Effector memory CD4-positive, alpha-beta T cell (primary cell): ENCODE measurements around the gene ZDHHC13.

Source experiments
- DNase-seq, 3 donors: peaks; one replicate each; pipeline ENCODE4 v3.0.0-alpha.2; 2020
- H3K27ac ChIP-seq: 2 replicates; pipeline ENCODE4 v1.7.0; 2013; ENCODE audit warnings: mild to moderate bottlenecking, low read length, moderate library complexity; ENCODE audit not compliant: insufficient read depth, poor library complexity, severe bottlenecking
- H3K27me3 ChIP-seq: replicated peaks from 2 replicates; pipeline ENCODE4 v1.7.0; 2013; ENCODE audit warnings: mild to moderate bottlenecking, low read length; ENCODE audit not compliant: insufficient read depth, control insufficient read depth, poor library complexity, severe bottlenecking
- H3K36me3 ChIP-seq: 2 replicates; pipeline ENCODE4 v1.7.0; 2013; ENCODE audit warnings: mild to moderate bottlenecking, low read length, moderate library complexity; ENCODE audit not compliant: control insufficient read depth, insufficient read depth
- H3K4me1 ChIP-seq: 2 replicates; pipeline ENCODE4 v1.7.0; 2013; ENCODE audit warnings: low read length, mild to moderate bottlenecking; ENCODE audit not compliant: control insufficient read depth, insufficient read depth, poor library complexity, severe bottlenecking
- H3K4me3 ChIP-seq: 2 replicates; pipeline ENCODE4 v1.7.0; 2013; ENCODE audit warnings: low read length, low read depth, mild to moderate bottlenecking; ENCODE audit not compliant: insufficient read depth, poor library complexity, severe bottlenecking
- H3K9me3 ChIP-seq: 2 replicates; pipeline ENCODE4 v1.7.0; 2013; ENCODE audit warnings: mild to moderate bottlenecking, low read length, moderate library complexity; ENCODE audit not compliant: control insufficient read depth

Gene ZDHHC13

DNA sequence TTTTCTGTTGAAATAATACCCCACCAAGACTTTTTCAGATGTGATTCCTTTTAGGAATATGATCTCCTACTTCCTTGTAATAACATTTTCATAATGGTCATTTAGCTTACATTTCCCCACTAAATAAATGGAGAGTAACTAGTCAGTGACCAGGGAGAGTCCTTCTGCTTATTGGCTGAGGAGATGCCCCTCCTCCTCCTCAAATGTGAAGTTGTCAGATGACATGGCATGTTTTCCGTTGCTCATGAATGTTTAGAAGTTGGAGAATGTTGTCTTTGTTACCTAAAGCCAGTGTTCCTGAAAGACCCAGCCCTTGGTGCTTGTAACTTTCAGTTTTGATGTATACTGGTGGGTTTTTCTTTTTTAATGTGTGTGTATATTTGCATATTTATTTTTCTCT lies 46.6 kb downstream of the ZDHHC13 start:
- no peaks in the 10 kb centered on the region for H3K27me3 ChIP-seq
- H3K4me1 ChIP-seq, result no peaks in the 10 kb centered on the region
- peaks cover 30% of the 10 kb centered on the region for H3K36me3 ChIP-seq
- no peak for DNase-seq
- no peaks in the 10 kb centered on the region for H3K9me3 ChIP-seq
- no peak overlapping the region for H3K4me3 ChIP-seq
- H3K27ac ChIP-seq, result no peak overlapping the region

DNA sequence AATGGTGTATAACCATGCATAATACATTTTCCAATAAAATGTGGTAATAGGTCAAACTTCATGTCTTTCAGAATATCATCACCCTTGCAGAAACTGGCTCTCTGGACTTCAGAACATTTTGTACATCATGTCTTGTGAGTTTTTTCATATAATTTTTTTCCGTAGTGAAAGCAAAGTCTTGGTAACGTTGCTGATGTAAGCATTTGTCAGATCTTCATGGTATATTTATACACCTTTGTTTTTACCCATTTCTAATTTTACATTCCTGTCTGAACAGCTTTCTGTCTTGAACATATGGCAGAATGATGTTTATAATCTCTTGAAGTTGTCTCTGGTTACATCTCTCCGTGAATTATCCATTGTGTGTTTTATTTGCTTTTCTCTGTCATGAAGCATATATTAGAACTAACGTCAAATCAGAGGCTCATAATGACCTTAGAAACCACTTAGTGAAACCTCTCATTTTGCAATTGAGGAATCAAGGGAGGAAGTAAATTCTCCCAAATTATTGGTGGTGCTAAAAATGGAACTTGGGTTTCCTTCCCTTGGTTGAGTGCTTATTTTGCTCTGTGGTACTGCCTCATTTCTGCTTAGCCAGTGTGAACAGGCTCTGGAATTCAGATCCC lies 47.4 kb downstream of the ZDHHC13 start:
- Histone ChIP-seq H3K36me3 (peaks cover 26% of the 10 kb centered on the region), H3K9me3 (no peaks in the 10 kb centered on the region)

DNA sequence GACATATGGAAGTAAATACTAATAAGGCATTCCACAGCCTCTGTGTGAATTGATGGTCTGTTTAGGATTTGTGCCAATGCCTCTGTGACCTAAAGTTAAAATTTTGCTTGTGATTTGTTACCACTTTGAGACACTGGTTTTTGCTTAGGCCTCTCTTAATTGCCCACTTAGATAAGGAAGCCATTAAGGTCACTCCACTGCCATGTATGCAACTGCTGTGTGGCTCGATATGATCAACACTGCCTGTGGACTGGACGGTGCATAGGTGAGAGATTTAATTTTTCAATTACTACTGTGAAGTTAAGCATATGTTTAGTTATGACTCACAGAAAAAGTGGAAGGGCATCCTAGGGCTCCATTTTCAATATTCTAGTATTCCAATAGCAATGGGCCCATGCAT lies 47.9 kb downstream of the ZDHHC13 start:
- Histone ChIP-seq H3K27me3 (no peaks in the 10 kb centered on the region), H3K27ac (no peak overlapping the region), H3K9me3 (no peaks in the 10 kb centered on the region), H3K36me3 (peaks cover 23% of the 10 kb centered on the region), H3K4me3 (no peak overlapping the region), H3K4me1 (no peaks in the 10 kb centered on the region)
- no peak for DNase-seq

More for the DNA sequence above, 47.4 kb downstream of the ZDHHC13 start:
- H3K27ac ChIP-seq, result no peak overlapping the region
- DNase-seq, result no peak
- no peaks in the 10 kb centered on the region for H3K4me1 ChIP-seq
- H3K4me3 ChIP-seq, result no peak overlapping the region
- no peaks in the 10 kb centered on the region for H3K27me3 ChIP-seq

DNA sequence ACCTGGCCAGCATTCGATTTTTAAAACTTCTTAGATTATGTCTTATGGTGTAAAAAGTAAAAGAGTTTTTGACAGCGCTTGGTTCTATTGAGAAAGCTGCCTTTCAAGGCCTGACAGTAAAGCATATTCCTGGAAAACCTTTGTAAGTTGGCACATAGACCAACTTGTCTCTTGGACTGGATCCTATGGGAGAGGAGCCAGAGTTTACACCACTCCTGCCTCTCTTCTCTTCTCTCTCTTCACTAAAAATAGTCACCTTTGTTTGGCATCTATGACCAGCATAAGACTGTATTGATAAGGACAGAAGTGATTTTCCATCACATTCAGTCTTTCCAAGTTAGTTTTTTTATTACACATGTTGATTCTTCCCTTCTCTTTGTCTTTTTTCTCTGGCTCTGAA lies 51.1 kb downstream of the ZDHHC13 start:
- Histone ChIP-seq H3K27me3 (no peaks in the 10 kb centered on the region), H3K4me1 (no peaks in the 10 kb centered on the region), H3K9me3 (no peaks in the 10 kb centered on the region), H3K4me3 (no peak overlapping the region), H3K27ac (no peak overlapping the region), H3K36me3 (peaks cover 35% of the 10 kb centered on the region)
- no peak for DNase-seq

DNA sequence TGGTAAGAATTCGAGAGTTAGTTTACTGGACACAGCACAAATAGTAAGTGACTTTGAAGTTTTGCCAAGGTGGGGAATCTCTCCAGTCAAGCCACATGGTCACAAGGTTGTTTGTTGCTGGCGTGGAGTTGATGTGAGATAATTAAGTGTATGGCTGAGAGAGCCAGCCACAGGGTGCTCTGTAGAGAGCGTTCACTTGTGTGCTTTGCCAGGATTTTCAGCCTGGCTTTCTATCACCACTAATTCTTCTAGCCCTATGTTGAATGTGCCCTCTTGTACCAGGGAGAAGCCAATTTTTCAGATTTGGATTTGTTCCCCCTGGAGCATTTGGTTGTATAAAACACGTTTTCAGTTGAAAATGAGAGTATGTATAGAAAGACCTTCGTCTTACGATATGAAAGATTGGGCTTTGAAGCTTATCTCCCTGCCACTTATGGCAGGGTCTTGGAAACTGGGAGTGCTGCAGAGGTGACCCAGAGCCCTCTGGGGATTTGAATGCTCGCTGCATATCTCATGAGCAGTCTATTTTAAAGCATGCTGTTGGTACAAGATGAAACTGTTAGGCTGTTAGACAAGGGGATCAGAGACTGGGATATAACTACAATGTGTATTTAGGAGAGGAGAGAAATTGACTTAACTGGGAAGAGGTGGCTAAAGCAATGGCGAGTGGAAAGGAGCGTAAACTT lies 56.2 kb downstream of the ZDHHC13 start:
- Histone ChIP-seq H3K4me1 (no peaks in the 10 kb centered on the region), H3K36me3 (peaks cover 36% of the 10 kb centered on the region), H3K9me3 (no peaks in the 10 kb centered on the region), H3K27ac (no peak overlapping the region), H3K4me3 (no peak overlapping the region), H3K27me3 (no peaks in the 10 kb centered on the region)
- DNase-seq, result no peak

DNA sequence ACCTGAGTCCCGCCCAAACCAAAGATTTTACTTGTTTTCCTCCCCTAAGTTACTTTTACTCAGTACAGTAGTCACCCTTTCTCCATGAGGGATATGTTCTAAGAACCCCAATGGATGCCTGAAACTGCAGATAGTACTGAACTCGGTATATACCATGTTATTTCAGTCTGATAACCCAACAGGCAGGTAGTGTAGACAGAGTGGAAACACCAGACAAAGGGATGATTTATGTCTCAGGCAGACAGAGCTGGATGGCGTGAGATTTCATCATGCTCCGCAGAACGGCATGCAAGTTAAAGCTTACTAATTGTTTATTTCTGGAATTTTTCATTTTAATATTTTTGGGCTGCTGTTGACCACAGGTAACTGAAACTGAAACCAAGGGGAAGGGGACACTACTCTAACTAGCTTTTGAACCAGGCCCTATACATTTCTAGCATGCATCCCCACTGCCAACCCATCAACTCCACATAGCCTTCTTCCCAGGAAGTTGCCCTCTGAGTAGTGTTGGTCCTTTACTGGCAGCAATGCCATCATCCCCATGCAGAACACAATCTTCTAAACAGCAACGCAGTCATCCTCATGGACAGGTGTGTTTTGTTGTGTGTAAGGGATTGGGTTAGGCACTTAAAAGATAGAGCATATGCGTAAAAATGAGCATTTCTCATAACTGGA lies 57.1 kb downstream of the ZDHHC13 start:
- no peak for DNase-seq
- no peak overlapping the region for H3K4me3 ChIP-seq
- no peak overlapping the region for H3K27ac ChIP-seq
- no peaks in the 10 kb centered on the region for H3K9me3 ChIP-seq
- H3K27me3 ChIP-seq, result no peaks in the 10 kb centered on the region
- no peaks in the 10 kb centered on the region for H3K4me1 ChIP-seq
- H3K36me3 ChIP-seq, result peaks cover 34% of the 10 kb centered on the region

DNA sequence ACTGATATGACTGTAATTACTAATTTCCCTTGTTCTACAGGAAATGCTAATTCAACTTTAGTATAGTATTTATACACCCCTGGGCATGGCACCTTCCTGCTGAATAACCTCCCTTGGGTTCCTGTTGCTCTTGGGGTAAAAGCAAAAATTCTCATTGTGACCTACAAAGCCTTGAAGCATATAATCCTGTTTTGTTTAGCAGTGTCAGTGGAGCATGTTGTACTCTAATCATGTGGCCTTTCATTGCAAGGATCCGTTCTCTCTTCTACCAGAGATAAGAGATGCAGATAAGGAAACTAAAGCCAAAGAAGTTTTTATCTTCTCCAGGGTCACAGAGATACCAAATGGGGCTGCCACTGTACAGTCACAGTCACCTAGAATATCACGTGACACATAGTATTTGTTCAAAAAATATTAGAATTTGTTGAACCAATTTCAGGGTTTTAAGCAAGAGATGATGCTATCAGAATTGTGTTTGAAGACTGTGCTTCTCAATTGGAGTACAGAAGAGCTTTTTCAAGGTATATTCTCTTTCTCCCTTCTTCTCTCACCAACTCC lies 59.7 kb downstream of the ZDHHC13 start:
- no peak for DNase-seq
- Histone ChIP-seq H3K4me3 (no peak overlapping the region), H3K27ac (no peak overlapping the region), H3K27me3 (no peaks in the 10 kb centered on the region), H3K36me3 (peaks cover 26% of the 10 kb centered on the region), H3K4me1 (no peaks in the 10 kb centered on the region), H3K9me3 (no peaks in the 10 kb centered on the region)

DNA sequence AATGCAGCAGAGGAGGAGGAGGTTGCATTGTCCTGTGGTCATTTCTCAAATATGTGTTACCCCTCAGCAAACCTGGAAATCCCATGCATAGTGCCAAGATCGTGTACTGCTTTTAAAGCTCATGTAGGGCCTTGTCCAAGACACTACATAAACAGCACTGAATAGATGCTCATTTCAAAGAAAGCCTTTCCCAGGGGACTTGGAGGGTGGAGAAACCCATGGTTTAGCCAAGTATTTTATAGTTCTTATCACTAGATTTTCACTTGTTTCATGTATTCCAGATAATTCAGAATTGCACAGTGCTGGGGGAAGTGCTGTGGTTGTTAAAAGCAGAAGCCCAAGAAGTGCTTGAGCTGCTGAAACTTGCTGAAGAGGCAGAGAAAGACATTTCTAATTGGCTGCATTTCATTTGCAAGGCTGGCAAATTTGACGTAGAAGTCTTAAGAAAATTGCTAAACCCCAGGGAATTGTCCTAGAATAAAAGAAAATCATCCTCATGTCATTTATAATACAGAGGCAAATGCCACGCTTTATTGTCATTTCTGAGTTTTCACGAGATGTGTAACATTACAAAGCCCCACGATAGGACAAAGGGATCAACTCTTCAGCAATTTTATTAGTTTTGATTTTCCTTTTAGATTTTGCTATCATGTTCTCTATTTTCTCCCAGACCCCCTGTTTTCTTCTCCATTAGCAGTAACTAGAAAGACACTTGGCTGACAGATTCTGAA lies 64.7 kb downstream of the ZDHHC13 start:
- Histone ChIP-seq H3K9me3 (no peaks in the 10 kb centered on the region), H3K36me3 (peaks cover 1% of the 10 kb centered on the region), H3K27me3 (no peaks in the 10 kb centered on the region), H3K27ac (no peak overlapping the region), H3K4me3 (no peak overlapping the region), H3K4me1 (no peaks in the 10 kb centered on the region)
- DNase-seq, result no peak

DNA sequence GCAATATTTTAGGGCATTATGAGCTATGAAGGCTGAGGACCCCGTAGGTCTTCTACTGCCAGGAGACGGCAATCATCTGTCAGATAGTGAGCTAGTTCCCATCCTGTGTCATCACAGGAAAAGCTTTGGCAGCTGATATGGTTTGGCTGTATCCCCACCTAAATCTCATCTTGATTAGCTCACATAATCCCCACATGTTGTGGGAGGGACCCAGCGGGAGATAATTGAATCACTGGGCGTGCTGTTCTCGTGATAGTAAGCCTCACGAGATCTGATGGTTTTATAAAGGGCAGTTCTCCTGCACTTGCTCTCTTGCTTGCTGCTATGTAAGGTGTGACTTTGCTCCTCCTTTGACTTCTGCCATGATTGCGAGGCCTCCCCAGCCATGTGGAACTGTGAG lies 66.7 kb downstream of the ZDHHC13 start:
- DNase-seq, result no peak
- no peaks in the 10 kb centered on the region for H3K27me3 ChIP-seq
- H3K4me3 ChIP-seq, result no peak overlapping the region
- no peak overlapping the region for H3K27ac ChIP-seq
- H3K36me3 ChIP-seq, result no peaks in the 10 kb centered on the region
- no peaks in the 10 kb centered on the region for H3K9me3 ChIP-seq
- H3K4me1 ChIP-seq, result no peaks in the 10 kb centered on the region
